GM19328 (cell line): Measurements from ENCODE around the gene PRKAR1B.

Experiments used
- ATAC-seq: cut with Tn5 transposase; IDR thresholded peaks from one replicate; pipeline ENCODE4 v1.9.1; 2021; ENCODE audit warnings: mild to moderate bottlenecking, moderate library complexity; ENCODE audit not compliant: unreplicated experiment

PRKAR1B gene

DNA sequence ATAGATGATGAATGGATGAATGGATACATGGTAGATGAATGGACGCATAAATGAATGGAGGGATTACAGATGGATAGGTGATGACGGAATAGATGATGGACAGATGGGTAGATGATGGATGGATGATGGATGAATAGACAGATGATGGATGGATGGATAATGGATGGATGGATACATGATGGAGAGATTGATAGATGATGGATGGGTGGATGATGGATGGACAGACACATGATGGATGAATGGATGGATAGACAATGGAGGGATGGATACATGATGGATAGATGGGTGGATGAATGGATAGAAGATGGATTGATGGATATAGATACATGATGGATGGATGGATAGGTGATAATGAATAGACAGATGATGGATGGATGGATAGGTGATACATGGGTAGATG is 198.6 kb downstream of the PRKAR1B start:
- ATAC-seq: no peak

- ATAC-seq: no peak
Observed at GRCh38 chr7:527723-528122, 199.4 kb downstream of the PRKAR1B start.

- ATAC-seq: no peak
Observed at GRCh38 chr7:526460-527034, 200.5 kb downstream of the PRKAR1B start.

DNA sequence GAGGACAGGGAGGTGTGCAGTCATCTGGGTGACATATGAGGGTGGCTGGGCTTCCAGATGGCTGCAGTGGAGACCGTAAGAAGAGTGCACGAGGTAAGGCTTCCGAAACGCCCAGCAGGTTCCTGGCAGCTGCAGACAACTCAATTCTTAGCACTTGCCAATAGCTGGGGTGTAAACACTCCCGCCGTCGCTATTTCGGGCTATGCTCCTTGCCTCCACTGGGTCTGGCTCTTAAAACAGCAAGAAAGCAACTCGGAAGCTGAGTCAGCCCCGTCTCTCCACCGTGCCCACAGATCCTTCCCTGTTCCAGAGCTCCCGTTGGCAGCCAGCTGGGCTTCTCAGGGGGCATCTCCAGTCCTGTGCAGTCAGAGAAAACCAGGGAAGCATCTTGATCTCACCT is 201.3 kb downstream of the PRKAR1B start:
- ATAC-seq: no peak

DNA sequence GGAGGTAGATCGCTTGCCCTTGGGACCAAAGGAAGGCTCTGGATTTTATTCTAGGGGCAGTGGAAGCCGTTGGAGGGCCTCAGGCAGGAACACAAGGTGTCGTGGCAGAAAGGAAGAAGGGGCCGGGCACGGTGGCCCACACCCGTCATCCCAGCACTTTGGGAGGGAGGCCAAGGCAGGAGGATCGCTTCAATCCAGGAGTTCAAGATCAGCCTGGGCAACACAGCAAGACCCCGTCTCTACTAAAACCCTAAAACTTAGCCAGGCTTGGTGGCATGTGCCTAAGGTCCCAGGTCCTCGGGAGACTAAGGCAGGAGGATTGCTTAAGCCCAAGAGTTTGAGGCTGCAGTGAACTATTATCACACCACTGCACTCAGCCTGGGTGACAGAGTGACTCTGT is 202.3 kb downstream of the PRKAR1B start:
- no peak for ATAC-seq

GRCh38 chr7:523347-524336 is 203.4 kb downstream of the PRKAR1B start:
- ATAC-seq: no peak

DNA sequence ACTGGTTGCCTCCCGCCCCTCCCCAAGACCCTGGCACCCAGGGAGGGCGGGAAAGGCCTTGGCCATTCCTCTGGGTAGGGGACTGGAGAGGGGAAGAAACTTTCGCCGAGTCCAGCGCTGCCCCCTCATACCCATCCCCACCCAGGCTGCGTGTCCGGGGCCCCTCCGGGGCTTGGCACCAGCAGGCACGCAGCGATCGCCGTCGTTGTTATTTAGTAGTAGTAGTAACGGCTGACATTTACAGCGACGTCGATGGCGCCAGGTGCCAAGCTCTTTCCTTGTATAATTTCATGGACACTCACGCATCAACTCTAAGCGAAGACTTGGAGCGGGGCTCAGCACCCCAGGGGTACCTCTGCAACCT is 204.1 kb downstream of the PRKAR1B start:
- ATAC-seq: no peak

DNA sequence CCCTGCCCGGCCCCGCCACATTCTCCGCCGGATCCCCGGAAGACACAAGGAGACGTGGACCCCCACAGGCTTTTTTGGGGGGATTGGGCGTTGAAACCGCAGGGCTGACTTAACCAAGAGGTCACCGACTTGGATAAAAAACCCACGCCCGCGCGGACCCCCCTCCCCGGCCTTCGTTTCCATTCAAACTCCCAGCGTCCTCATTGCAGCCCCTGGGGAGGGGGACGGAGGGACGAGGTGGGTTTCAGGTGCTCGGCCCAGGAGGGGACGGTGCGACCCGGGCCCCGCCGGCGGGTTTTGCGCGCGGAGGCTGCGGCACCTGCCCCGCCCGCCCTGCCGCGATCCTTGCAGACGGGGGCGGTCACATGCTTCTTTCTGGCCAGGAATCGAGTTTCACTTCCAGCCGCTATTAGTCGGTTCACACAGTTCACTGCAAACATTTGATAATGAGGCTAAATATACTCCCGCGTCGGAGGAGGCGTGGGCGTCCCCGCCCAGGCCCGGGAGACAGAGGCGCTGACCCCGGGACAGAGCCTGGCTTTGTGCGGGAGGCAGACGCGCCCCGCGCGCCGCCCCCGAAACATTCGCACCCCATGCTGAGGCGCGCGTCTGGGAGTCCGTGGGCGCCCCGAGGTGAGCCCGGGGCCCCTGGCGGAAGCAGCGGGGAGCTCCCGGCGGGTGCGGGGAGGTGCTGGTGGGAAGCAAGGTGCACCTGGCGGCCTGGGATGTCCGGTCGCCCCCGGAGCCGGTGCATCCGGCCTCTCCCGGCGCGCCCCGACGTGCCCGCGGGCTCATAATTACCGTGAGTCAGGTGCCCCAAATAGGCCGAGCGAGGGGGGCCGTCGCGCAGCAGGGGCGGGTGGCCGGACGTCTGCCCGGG is 204.8 kb downstream of the PRKAR1B start:
- no peak for ATAC-seq

- no peak for ATAC-seq
Observed at GRCh38 chr7:521221-522070, 205.6 kb downstream of the PRKAR1B start.

DNA sequence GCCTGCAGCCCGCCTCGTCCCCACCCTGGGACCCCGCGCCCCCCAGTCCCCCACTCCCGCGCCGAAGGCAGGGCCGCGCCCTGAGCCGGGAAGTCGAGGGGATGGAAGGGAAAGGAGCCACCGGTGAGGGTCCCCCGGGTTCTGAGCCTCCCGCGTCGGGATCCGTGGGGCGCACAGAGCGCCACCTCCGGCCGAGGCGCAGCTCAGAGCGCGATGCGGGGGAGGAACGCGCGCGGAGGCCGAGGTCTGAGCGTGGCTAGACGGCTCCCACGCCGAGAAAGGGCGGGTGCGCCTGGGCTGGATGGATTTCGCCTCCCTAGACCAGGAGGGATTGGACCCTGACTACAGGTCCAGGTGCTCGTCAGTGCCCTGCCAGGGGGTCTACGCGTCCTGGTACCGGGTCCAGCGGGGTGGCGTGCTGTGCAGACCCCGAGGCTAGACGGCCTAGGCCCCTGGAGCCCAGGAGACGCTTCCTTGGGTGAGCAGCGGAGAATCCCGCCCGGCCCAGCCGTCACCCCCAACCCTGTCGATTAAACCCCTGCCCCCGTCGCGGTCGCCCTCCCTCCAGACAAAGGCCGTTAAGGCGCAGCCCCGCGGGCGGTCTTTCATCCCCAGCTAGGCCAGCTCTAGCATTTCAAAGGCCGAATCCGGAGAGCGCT is 206.4 kb downstream of the PRKAR1B start:
- ATAC-seq: no peak

GRCh38 chr7:519484-520390 is 207.3 kb downstream of the PRKAR1B start, which contains the start of gene PDGFA:
Gene PDGFA (minus strand): TSS chr7:519846. CDS start chr7:519001, 845 bp downstream.
- no peak for ATAC-seq

GRCh38 chr7:518630-519483 is 208.2 kb downstream of the PRKAR1B start:
- no peak for ATAC-seq

DNA sequence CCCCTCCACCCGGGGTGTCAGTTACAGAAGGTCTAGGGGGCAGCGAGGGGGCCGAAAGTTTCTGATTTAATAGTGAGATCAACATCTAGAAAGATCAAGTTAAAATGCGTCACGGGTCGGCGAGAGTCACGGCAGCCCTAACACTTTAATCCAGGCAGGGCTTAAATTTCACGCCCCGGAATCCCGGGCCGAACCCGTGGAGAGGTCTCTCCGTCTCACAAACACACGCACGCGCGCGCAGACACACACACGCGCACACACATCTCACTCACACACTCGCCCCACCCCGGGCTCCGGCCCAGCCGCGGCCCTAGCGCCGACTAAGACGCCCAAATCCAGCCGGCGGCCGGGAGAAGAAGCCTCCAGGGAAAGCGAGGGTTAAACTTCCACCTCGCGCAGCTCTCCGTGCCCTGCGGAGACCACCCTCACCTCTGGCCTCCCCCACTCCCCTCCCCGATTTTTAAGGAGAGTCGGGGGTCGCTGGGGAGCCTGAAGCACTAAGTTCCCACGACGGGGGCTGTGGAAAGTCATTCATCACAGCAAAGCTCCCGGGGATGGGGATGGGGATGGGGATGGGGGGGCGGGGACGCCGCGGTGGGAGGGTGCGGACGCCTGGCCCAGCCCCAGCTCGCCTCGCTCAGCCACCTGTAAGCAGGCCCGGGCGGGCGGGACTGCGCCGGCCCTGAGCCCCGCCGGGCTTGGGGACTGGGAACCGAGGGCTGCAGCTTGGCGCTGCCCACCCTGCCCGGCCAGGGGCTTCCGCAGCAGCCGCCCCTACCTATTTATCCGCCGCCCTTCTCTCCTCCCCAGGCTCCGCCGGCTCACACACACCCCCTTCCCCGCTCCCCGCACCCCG is 209.1 kb downstream of the PRKAR1B start:
- no peak for ATAC-seq

- no peak for ATAC-seq
Observed at GRCh38 chr7:516606-517456, 210.2 kb downstream of the PRKAR1B start.

GRCh38 chr7:516216-516605 is 210.9 kb downstream of the PRKAR1B start:
- no peak for ATAC-seq

DNA sequence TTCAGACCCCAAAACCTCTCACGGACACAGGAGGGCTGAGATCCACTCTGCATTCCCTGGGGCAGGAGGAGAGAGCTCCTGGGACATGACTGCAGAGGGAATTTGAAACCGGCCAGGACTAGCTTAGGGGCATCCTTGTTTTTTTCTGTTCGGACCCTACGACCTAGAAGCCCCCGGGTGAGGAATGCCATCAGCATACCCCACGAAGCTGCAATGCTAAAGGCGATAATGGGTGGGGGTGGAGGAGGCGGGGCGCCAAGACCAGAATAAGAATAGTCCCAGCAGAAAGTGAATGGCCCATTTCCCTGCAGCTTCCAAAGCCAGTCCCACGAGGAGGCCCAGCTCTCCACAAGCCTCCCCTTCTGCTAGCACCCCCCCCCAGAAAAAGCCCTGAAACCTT is 211.5 kb downstream of the PRKAR1B start:
- no peak for ATAC-seq
